Measurements from ENCODE around the gene TTN.

TTN gene

DNA sequence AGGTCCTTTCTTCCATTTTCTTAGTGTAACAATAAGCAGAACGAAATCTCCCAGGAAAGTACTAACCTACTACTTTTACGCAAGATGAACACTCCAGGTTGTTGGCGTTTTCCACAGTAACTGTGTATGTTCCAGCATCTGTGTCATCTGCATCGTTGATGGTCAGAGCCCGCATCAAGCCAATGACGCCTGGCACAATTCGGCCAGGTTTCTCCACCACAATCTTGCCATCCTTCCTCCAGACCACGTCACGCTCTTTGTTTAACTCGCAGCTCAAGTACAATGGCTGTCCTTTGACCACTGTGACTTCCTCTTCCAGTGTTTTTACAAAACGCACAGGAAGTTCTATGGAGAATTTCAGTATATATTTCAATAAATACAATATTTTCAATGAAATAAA is 171.3 kb downstream of the TTN start:
- DNase-seq, result no peak

GRCh38 chr2:178632729-178633128 is 174.5 kb downstream of the TTN start:
- no peak for DNase-seq

GRCh38 chr2:178630581-178630980 is 176.6 kb downstream of the TTN start:
- no peak for DNase-seq

DNA sequence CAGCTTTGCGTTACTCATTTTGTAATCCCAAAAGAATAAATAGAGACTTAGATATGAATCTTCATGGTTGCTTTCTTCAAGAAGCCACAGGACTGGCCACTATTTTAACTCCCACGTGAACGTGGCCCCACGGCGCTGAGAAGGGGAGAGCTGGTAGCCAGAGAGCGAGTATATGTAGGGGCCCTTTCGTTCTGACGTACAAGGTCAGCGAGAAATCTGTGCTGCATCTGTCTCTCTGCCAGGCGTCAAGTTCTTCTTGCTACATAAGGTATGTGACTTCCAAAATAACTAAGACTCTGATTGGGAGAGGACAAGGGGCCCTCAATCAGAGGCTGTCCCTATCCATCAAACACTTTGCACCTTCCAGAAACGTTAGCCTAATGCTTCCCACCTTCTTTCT is 177.8 kb downstream of the TTN start:
- no peak for DNase-seq

GRCh38 chr2:178628605-178629004 is 178.6 kb downstream of the TTN start:
- DNase-seq, result no peak

GRCh38 chr2:178627401-178627800 is 179.8 kb downstream of the TTN start:
- no peak for DNase-seq

- no peak for DNase-seq
Observed at GRCh38 chr2:178615969-178616368, 191.3 kb downstream of the TTN start.

DNA sequence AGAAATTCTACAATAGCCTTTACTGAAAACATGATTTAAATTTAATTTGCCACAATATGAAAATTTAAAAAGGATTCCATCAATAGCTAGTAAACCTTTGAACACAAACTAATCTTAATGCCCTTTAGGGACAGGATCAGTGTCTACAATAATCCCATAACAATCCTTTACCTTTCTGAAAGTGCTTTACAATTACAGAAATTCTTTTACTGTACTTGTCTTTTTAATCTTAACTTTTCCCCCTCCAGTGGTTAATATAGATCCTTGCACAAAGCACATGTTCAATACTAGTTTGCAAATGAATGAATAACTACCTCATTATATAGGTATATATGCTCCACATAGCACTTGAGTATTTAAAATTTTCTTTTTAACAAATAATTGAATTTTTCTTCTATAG is 204.3 kb downstream of the TTN start:
- no peak for DNase-seq

DNA sequence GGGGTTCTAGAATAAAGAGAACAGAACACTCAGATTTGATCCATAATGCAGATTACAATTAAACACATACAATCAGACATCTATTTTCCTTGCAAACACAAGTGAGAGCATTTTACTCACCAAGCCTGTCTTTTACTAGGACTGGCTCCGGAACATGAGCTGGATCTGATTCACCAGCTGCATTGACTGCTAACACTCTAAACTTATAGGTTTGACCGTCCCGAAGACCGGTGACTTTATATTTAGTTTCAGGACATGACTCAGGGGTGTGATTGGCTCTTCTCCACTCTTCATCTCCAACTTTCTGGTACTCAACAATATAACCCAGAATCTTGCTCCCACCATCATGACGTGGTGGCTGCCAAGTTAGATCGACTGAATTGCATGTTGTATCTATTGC is 214.6 kb downstream of the TTN start:
- DNase-seq, result no peak

- no peak for DNase-seq
Observed at GRCh38 chr2:178589335-178589734, 217.9 kb downstream of the TTN start.

DNA sequence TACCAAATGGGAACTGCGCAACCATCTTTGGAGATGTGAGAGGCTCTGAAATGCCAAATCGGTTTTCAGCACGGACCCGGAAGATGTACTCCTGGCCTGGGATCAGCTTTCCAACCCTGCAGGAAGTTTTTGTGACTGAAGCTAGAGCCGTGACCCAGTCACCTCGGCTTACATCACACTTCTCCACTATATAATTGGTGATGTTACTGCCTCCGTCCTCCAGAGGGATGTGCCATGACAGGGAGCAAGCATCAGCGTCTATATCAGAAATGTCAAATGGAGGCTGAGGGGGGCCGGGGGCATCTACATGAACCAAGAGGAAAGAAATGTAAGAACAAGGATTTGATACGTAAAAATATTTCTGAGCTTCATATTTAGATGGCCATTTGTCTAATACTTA is 222.6 kb downstream of the TTN start:
- no peak for DNase-seq

DNA sequence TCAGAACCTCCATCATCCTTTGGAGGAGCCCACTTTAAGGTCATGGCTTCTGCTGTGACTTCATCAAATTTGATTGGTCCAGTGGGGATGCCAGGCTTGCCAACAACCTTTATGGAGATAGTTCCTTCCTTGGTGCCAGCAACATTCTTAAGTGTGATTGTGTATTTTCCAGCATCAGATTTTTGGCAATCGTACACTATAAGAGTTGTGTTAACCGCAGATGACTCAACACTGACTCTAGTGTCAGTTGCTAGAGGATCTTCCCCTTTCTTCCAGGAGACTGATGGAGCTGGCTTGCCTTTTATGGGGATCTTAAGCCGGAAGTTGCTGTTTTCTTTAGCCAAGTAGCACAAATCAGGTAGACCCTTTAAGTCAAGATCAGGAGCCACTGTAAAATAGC is 228.2 kb downstream of the TTN start:
- DNase-seq, result no peak

GRCh38 chr2:178574789-178575188 is 232.4 kb downstream of the TTN start:
- DNase-seq, result no peak

- DNase-seq, result no peak
Observed at GRCh38 chr2:178568227-178568626, 239.0 kb downstream of the TTN start.

DNA sequence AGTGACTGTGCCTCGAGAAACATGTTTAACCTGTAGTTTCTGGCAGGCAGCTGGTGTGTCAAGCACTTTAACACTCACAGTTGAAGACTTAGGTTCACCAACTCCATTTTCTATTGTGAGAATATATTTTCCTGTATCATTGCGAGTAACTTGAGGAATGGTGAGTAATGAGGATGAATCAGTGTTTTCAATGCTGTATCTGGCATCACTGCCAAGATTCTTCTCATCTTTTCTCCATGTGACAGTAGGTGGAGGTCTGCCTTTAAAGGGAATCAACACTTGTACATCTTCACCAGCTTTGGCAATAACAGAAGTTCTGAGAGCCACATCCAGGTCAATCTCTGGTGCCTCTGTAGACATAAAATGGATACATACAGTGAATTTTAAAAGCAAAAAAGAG is 254.2 kb downstream of the TTN start:
- DNase-seq, result no peak

DNA sequence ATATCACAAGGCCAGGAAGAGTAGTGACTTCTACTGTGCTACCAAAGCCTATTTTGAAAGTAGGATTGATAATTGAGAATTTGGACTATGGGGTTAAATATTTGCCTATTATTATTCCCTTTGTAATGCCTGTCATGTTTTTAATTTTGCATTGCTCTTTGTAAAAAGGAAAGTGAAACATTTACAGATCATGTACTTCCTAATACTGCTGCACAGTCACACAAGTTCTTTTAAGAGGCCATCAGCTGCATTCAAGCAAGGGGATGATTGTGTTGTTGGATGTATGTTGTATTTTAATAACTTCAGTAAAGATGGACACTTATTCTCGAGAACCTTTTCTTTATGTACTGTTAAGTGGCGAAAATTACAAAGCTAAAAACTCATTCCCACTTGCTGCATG is 256.9 kb downstream of the TTN start:
- DNase-seq, result no peak

GRCh38 chr2:178542569-178542968 is 264.7 kb downstream of the TTN start:
- no peak for DNase-seq

DNA sequence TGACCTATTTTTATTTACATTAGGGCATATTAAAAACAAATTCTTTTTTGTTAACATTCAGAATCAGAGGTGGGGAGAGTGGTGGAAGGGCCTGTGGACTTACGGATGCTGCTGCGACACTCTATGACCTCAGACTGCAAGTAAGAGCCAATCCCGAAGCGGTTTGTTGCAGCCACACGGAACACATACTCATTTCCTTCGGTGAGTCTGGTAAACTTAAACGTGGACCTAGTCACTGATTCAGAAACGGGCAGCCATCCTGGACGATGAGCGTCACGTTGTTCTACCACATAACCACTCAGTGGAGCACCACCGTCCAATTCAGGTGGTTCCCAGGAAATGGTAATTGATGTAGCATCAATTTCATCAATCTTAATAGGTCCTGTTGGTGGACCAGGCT is 265.1 kb downstream of the TTN start:
- no peak for DNase-seq

GRCh38 chr2:178536037-178536436 is 271.2 kb downstream of the TTN start:
- DNase-seq, result no peak

GRCh38 chr2:178531168-178531567 is 276.1 kb downstream of the TTN start:
- DNase-seq, result no peak

DNA sequence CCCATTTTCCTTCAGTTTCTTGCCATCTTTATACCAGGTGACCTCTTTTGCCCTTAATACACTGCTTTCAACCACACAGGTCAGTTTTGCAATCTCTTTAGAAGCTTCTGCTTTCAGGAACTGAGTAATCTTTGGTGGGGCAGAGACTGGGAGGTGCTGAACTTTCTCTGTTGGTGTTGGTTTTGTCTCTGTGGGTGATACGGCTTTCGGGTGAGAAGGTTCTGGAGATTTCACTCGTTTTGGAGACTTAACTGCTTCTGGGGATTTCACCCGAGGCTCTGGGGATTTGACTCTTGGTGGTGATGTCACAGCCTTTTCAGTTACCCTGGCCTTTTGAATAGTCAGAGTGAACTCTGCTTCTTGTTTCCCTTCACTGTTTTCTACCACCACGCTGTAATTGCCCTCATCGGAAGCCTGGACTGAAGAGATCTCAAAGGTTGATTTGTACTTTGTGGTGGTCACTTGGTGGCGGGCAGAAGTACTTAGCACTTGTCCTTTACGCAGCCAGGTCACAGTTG is 276.5 kb downstream of the TTN start:
- no peak for DNase-seq

DNA sequence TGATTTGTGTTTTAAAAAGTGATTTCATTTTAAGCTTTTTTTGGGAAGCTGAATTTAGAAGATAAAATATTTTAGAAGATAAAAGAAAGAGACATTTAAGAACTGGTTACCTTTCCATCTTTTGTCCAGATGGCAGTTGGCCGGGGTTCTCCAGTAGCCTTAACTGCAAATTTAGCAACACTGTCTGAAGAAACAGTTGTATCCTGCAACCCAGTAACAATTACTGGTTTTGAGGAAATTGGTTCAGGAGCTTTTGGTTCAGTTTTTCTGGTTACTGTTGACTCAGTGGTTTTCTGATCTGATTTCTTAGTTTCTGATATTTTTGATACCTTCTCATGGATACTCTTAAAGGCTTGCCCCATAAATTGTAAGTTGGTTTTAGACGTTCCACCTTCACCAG is 277.1 kb downstream of the TTN start:
- DNase-seq, result no peak

GRCh38 chr2:178529194-178529593 is 278.0 kb downstream of the TTN start:
- no peak for DNase-seq

DNA sequence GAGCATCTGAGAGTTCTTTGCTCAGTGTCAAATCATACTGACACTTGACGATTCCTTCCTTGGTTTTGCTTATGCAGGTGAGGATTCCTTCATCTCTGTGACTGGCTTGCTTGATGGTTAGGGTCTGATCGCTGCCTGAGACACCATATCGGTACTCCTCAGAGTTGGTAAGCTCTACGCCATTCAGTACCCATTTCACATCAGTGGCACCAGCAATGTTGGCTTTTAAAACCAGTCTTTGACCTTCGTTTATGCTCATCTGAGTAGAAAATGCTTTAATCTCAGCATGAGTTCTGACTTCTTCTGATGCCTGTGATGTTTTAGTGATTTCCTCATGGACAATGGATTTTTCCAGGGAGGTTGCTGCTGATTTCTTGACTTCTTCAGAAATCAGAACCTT is 278.6 kb downstream of the TTN start:
- no peak for DNase-seq

- no peak for DNase-seq
Observed at GRCh38 chr2:178527592-178527991, 279.6 kb downstream of the TTN start.

GRCh38 chr2:178526256-178526655 is 281.0 kb downstream of the TTN start:
- no peak for DNase-seq
